Effector memory CD8-positive, alpha-beta T cell (primary cell): Measurements from ENCODE around the gene ENTPD2.
"Not testable (repeated sequence)": the region's sequence is repeated elsewhere in the genome, so short reads cannot be mapped to it uniquely, and the experiment has no call there.

Experiments used
- ATAC-seq: fragments of 150-1000 bp; cut with Tn5 transposase; replicated peaks from 2 replicates; pipeline ENCODE4 v1.10.0; 2021; ENCODE audit warnings: mild to moderate bottlenecking, moderate library complexity
- DNase-seq, 3 experiments: peaks; one replicate each; pipeline ENCODE4 v3.0.0; 2021
- H3K27ac Mint-ChIP-seq, 2 donors: one replicate each; pipeline ENCODE4 v1.8.0; 2022; ENCODE audit warnings: mild to moderate bottlenecking in 2 of 2, mixed read lengths in 2 of 2, moderate library complexity in 2 of 2
- H3K27me3 Mint-ChIP-seq, 2 donors: one replicate each; pipeline ENCODE4 v1.8.0; 2022; ENCODE audit warnings: mixed read lengths in 2 of 2
- H3K36me3 Mint-ChIP-seq: one replicate; pipeline ENCODE4 v1.8.0; 2022; ENCODE audit warnings: mild to moderate bottlenecking, moderate library complexity, mixed read lengths; ENCODE audit not compliant: insufficient read depth
- H3K4me1 Mint-ChIP-seq, 2 donors: one replicate each; pipeline ENCODE4 v1.8.0; 2022; ENCODE audit warnings: low read depth in 2 of 2, mixed read lengths in 2 of 2
- H3K4me3 Mint-ChIP-seq, 2 donors: one replicate each; pipeline ENCODE4 v1.8.0; 2022; ENCODE audit warnings: mild to moderate bottlenecking in 2 of 2, mixed read lengths in 2 of 2, moderate library complexity in 2 of 2
- H3K9me3 Mint-ChIP-seq, 2 donors: one replicate each; pipeline ENCODE4 v1.8.0; 2022; ENCODE audit warnings: mixed read lengths in 2 of 2

ENTPD2 gene

GRCh38 chr9:137013571-137013940, 40.3 kb downstream of the ENTPD2 start:
- peaks cover 0 to under 1% of the 10 kb centered on the region in 2 donors for H3K4me1 Mint-ChIP-seq
- ATAC-seq (no peak), DNase-seq (no peak)
- H3K27me3 Mint-ChIP-seq: no peaks in the 10 kb centered on the region
- peaks cover 10% of the 10 kb centered on the region for H3K36me3 Mint-ChIP-seq
- H3K4me3 Mint-ChIP-seq: no peak overlapping the region
- H3K27ac Mint-ChIP-seq: no peak overlapping the region
- no peaks in the 10 kb centered on the region for H3K9me3 Mint-ChIP-seq

GRCh38 chr9:137012694-137013570, 40.9 kb downstream of the ENTPD2 start:
- ATAC-seq: no peak
- H3K9me3 Mint-ChIP-seq: no peaks in the 10 kb centered on the region
- no peaks in the 10 kb centered on the region for H3K4me1 Mint-ChIP-seq
- H3K4me3 Mint-ChIP-seq: no peak overlapping the region
- peaks cover 10% of the 10 kb centered on the region for H3K36me3 Mint-ChIP-seq
- no peak for DNase-seq
- H3K27ac Mint-ChIP-seq: no peak overlapping the region
- H3K27me3 Mint-ChIP-seq: no peaks in the 10 kb centered on the region

- peaks cover 10% of the 10 kb centered on the region for H3K36me3 Mint-ChIP-seq
- ATAC-seq: no peak
These were observed 41.8 kb downstream of the ENTPD2 start for GRCh38 chr9:137011907-137012675.

GRCh38 chr9:137011156-137011555, 42.7 kb downstream of the ENTPD2 start:
- Mint-ChIP-seq H3K4me1 (peaks cover 5 to 6% of the 10 kb centered on the region in 2 donors), H3K27ac (no peak overlapping the region), H3K27me3 (no peaks in the 10 kb centered on the region), H3K4me3 (no peak overlapping the region), H3K36me3 (peaks cover 17% of the 10 kb centered on the region), H3K9me3 (no peaks in the 10 kb centered on the region)
- ATAC-seq (no peak), DNase-seq (no peak)

More at GRCh38 chr9:137011907-137012675, 41.8 kb downstream of the ENTPD2 start:
- Mint-ChIP-seq H3K9me3 (no peaks in the 10 kb centered on the region), H3K4me1 (no peaks in the 10 kb centered on the region), H3K4me3 (no peak overlapping the region), H3K27me3 (no peaks in the 10 kb centered on the region), H3K27ac (no peak overlapping the region)
- no peak for DNase-seq

GRCh38 chr9:137009938-137010732, 43.7 kb downstream of the ENTPD2 start:
- peaks cover 17% of the 10 kb centered on the region for H3K36me3 Mint-ChIP-seq
- H3K27ac Mint-ChIP-seq: no peak overlapping the region
- peaks cover 6 to 7% of the 10 kb centered on the region in 2 donors for H3K4me1 Mint-ChIP-seq
- no peak for DNase-seq
- no peak overlapping the region for H3K4me3 Mint-ChIP-seq
- no peak for ATAC-seq
- no peaks in the 10 kb centered on the region for H3K27me3 Mint-ChIP-seq
- no peaks in the 10 kb centered on the region for H3K9me3 Mint-ChIP-seq

- H3K4me1 Mint-ChIP-seq: peaks cover 11 to 12% of the 10 kb centered on the region in 2 donors
- H3K4me3 Mint-ChIP-seq: no peak overlapping the region
- no peak for DNase-seq
- H3K27me3 Mint-ChIP-seq: no peaks in the 10 kb centered on the region
- H3K9me3 Mint-ChIP-seq: no peaks in the 10 kb centered on the region
- peaks cover 22% of the 10 kb centered on the region for H3K36me3 Mint-ChIP-seq
- no peak overlapping the region for H3K27ac Mint-ChIP-seq
- no peak for ATAC-seq
These were observed 44.6 kb downstream of the ENTPD2 start for GRCh38 chr9:137009217-137009616.

GRCh38 chr9:137008312-137008711, 45.5 kb downstream of the ENTPD2 start:
- DNase-seq (no peak), ATAC-seq (no peak)
- H3K27me3 Mint-ChIP-seq: no peaks in the 10 kb centered on the region
- peaks cover 22% of the 10 kb centered on the region for H3K36me3 Mint-ChIP-seq
- H3K27ac Mint-ChIP-seq: no peak overlapping the region
- no peaks in the 10 kb centered on the region for H3K9me3 Mint-ChIP-seq
- peaks cover 11 to 12% of the 10 kb centered on the region in 2 donors for H3K4me1 Mint-ChIP-seq
- H3K4me3 Mint-ChIP-seq: no peak overlapping the region

GRCh38 chr9:137007816-137008270, 46.0 kb downstream of the ENTPD2 start:
- no peak for ATAC-seq
- no peaks in the 10 kb centered on the region for H3K27me3 Mint-ChIP-seq

GRCh38 chr9:137007108-137007815, 46.6 kb downstream of the ENTPD2 start:
- no peak overlapping the region for H3K4me3 Mint-ChIP-seq
- no peaks in the 10 kb centered on the region for H3K27me3 Mint-ChIP-seq
- no peak for ATAC-seq
- no peaks in the 10 kb centered on the region for H3K9me3 Mint-ChIP-seq
- H3K4me1 Mint-ChIP-seq: peaks cover 11 to 12% of the 10 kb centered on the region in 2 donors
- peak overlapping the region in 1 of 2 donors; percentile 67 for H3K27ac Mint-ChIP-seq
- DNase-seq: no peak
- H3K36me3 Mint-ChIP-seq: peaks cover 22% of the 10 kb centered on the region

More at GRCh38 chr9:137007816-137008270, 46.0 kb downstream of the ENTPD2 start:
- Mint-ChIP-seq H3K27ac (peak overlapping the region in 1 of 2 donors; percentile 67), H3K9me3 (no peaks in the 10 kb centered on the region), H3K36me3 (peaks cover 22% of the 10 kb centered on the region), H3K4me3 (no peak overlapping the region), H3K4me1 (peaks cover 11 to 12% of the 10 kb centered on the region in 2 donors)
- no peak for DNase-seq

GRCh38 chr9:137006116-137007003, 47.5 kb downstream of the ENTPD2 start:
- DNase-seq: no peak
- Mint-ChIP-seq H3K36me3 (peaks cover 18% of the 10 kb centered on the region), H3K4me1 (peaks cover 11 to 12% of the 10 kb centered on the region in 2 donors), H3K9me3 (no peaks in the 10 kb centered on the region), H3K27me3 (no peaks in the 10 kb centered on the region), H3K4me3 (peak overlapping the region; percentile 33 to 51), H3K27ac (peak overlapping the region in 1 of 2 donors; percentile 74)
- ATAC-seq: peak; percentile 17

GRCh38 chr9:137004285-137004684, 49.6 kb downstream of the ENTPD2 start:
- Mint-ChIP-seq H3K36me3 (peaks cover 18% of the 10 kb centered on the region), H3K4me1 (peaks cover 21% of the 10 kb centered on the region in 2 donors)

GRCh38 chr9:137002646-137003041, 51.2 kb downstream of the ENTPD2 start:
- Mint-ChIP-seq H3K9me3 (no peaks in the 10 kb centered on the region), H3K4me1 (peaks cover 34 to 35% of the 10 kb centered on the region in 2 donors), H3K4me3 (peak overlapping the region in 1 of 2 donors; percentile 46), H3K27me3 (no peaks in the 10 kb centered on the region), H3K27ac (no peak overlapping the region), H3K36me3 (peaks cover 26% of the 10 kb centered on the region)
- ATAC-seq (no peak), DNase-seq (no peak)

More at GRCh38 chr9:137004285-137004684, 49.6 kb downstream of the ENTPD2 start:
- ATAC-seq, DNase-seq, H3K9me3 Mint-ChIP-seq, H3K4me3 Mint-ChIP-seq, H3K27me3 Mint-ChIP-seq: not testable (repeated sequence)
- H3K27ac Mint-ChIP-seq: peak overlapping the region in 1 of 2 donors; percentile 21
